Activated naive CD8-positive, alpha-beta T cell (primary cell): ENCODE measurements around the gene ANXA9.

Experiments used
- H3K27ac Mint-ChIP-seq: one replicate; pipeline ENCODE4 v1.8.0; 2021; ENCODE audit warnings: mixed read lengths
- H3K27me3 Mint-ChIP-seq: one replicate; pipeline ENCODE4 v1.8.0; 2021; ENCODE audit warnings: mixed read lengths
- H3K36me3 Mint-ChIP-seq: one replicate; pipeline ENCODE4 v1.8.0; 2021; ENCODE audit warnings: mixed read lengths
- H3K4me1 Mint-ChIP-seq: one replicate; pipeline ENCODE4 v1.8.0; 2021; ENCODE audit warnings: low read depth, mixed read lengths
- H3K4me3 Mint-ChIP-seq: one replicate; pipeline ENCODE4 v1.8.0; 2021; ENCODE audit warnings: mild to moderate bottlenecking, mixed read lengths
- H3K9me3 Mint-ChIP-seq: one replicate; pipeline ENCODE4 v1.8.0; 2021; ENCODE audit warnings: low read depth, mixed read lengths

Gene ANXA9

DNA sequence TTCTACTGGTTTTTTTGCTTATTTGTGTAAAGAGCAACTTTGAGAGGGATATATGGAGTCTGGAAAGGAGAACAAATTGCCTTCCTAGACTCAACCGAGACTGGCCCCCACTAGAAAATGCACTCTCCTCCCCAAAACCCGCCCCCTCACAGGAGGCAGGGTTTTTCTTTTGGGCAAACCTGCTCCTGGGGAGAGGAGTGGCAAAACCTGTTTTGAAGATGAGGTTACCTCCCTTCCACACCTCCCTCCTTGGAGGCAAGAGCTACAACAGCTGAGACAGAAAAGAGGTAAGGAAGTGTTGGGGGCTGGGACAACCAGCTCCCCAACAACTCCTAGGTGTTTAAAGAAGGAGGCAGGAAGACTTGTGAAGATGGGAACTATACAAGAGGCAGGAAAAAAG, 54.3 kb downstream of the ANXA9 start, which contains the start of gene BNIPL:
TSS of gene BNIPL (plus strand) at position 231 of the 400 bp plus-strand sequence. CDS start at position 371, 140 bp downstream.
- peaks cover 12% of the 10 kb centered on the region for H3K4me1 Mint-ChIP-seq
- no peak within 1 kb of the TSS for H3K4me3 Mint-ChIP-seq
- no peak within 1 kb of the TSS for H3K27ac Mint-ChIP-seq

DNA sequence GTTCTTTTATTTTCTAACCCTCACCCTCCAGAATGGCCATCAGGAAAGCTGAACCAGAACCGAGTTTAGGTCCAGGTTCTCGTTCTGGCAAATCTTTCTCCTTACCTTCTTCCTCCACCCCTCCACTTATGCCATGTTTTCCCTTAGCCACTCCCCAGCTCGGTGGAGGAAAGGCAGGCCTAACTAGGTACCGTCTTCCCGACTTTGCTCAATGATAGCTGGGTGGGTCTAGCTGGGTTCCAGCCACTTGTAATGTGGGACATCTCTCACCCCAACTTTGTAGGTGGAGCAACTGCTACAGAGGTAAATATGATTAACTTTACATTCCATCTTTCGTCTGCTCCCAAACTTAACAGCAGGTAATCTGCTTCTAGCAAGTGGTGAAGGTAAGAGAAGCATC, 54.9 kb downstream of the ANXA9 start:
- Mint-ChIP-seq H3K27ac (no peak overlapping the region), H3K9me3 (no peaks in the 10 kb centered on the region), H3K36me3 (peaks cover 2% of the 10 kb centered on the region)

More for the DNA sequence above, 54.3 kb downstream of the ANXA9 start, which contains the start of gene BNIPL:
- H3K9me3 Mint-ChIP-seq: no peaks in the 10 kb centered on the region
- no peaks in the 10 kb centered on the region for H3K27me3 Mint-ChIP-seq
- peaks cover 2% of the 10 kb centered on the region for H3K36me3 Mint-ChIP-seq

DNA sequence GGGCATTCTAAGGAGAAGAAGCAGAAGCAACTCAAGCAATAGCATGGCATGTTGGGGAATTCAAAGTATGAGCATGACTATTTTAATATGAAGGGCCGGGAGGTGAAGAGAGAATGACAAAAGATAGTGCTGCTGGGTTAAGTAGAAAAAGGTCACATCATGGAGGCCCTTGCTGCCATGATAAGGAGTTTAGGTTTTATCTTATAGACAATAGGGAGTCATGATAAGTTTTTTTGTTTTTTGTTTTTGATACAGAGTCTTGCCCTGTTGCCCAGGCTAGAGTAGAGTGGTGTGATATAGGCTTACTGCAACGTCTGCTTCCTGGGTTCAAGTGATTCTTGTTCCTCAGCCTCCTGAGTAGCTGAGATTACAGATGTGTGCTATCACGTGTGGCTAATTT, 57.4 kb downstream of the ANXA9 start:
- peaks cover 19% of the 10 kb centered on the region for H3K4me1 Mint-ChIP-seq
- no peak overlapping the region for H3K4me3 Mint-ChIP-seq
- no peaks in the 10 kb centered on the region for H3K9me3 Mint-ChIP-seq
- H3K36me3 Mint-ChIP-seq: peaks cover 5% of the 10 kb centered on the region
- H3K27me3 Mint-ChIP-seq: no peaks in the 10 kb centered on the region
- H3K27ac Mint-ChIP-seq: no peak overlapping the region

More for the DNA sequence above, 54.9 kb downstream of the ANXA9 start:
- H3K27me3 Mint-ChIP-seq: no peaks in the 10 kb centered on the region
- H3K4me1 Mint-ChIP-seq: peaks cover 12% of the 10 kb centered on the region
- no peak overlapping the region for H3K4me3 Mint-ChIP-seq

DNA sequence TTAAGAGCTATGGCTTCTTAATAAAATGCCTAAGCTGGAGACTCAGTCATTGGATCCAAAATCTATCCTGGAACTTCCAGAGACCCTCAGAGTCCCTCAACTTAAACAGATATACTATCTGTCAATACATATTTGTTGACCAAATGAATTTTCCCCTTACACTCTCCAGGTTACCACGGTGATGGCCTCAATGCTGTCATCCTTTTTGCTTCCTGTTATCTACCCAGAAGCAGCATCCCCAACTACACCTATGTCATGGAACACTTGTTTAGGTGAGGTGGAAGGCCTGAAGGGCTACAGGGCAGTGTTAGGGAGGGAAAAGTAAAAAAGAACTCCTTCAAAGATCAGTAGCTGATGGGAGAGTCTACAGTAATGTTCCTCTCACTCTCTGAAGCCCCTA, 61.1 kb downstream of the ANXA9 start:
- Mint-ChIP-seq H3K27me3 (no peaks in the 10 kb centered on the region), H3K4me3 (no peak overlapping the region), H3K9me3 (no peaks in the 10 kb centered on the region), H3K27ac (no peak overlapping the region), H3K4me1 (peaks cover 29% of the 10 kb centered on the region), H3K36me3 (peaks cover 5% of the 10 kb centered on the region)
